ENCODE measurements around the gene UNC13A. TPM values are rescaled to one million over a fixed set of nuclear protein-coding genes. Genes with fewer than 3 reads are reported as not detected.
"Not testable (repeated sequence)": the region's sequence is repeated elsewhere in the genome, so short reads cannot be mapped to it uniquely, and the experiment has no call there.

The UNC13A gene
- total RNA-seq, 1 experiment from 2014 or later, result 41.1 TPM

DNA sequence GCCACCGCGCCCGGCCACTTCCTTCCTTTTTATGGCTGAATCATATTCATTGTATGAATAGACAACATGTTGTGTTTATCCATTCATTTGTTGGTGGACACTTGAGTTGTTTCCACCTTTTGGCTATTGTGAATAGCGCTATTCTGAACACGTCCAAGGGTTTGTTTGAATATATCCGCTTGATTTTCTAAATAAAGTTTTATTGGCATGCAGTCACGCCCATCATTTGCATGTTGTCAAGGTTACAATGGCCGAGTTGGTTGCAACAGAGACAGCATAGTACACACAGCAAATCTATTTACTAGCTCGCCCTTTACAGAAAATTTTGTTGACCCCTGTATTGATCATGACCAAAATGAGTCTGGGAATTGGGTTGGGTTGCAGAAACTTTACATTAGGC lies 89.2 kb downstream of the UNC13A start:
- no peak overlapping the region for H3K4me3 Mint-ChIP-seq
- peaks cover 19% of the 10 kb centered on the region for H3K27me3 Mint-ChIP-seq (ENCODE audit: low read depth)
- TF ChIP-seq, protein P1, sequence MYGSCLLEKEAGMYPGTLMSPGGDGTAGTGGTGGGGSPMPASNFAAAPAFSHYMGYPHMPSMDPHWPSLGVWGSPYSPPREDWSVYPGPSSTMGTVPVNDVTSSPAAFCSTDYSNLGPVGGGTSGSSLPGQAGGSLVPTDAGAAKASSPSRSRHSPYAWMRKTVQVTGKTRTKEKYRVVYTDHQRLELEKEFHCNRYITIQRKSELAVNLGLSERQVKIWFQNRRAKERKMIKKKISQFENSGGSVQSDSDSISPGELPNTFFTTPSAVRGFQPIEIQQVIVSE (CRISPR knock-in tag; IDR thresholded peaks at IDR 0.05; ENCODE audit: borderline replicate concordance), result no peak
- TF ChIP-seq, protein P2, sequence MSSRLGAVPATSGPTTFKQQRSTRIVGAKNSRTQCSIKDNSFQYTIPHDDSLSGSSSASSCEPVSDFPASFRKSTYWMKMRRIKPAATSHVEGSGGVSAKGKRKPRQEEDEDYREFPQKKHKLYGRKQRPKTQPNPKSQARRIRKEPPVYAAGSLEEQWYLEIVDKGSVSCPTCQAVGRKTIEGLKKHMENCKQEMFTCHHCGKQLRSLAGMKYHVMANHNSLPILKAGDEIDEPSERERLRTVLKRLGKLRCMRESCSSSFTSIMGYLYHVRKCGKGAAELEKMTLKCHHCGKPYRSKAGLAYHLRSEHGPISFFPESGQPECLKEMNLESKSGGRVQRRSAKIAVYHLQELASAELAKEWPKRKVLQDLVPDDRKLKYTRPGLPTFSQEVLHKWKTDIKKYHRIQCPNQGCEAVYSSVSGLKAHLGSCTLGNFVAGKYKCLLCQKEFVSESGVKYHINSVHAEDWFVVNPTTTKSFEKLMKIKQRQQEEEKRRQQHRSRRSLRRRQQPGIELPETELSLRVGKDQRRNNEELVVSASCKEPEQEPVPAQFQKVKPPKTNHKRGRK (CRISPR knock-in tag; IDR thresholded peaks at IDR 0.05; ENCODE audit: borderline replicate concordance), result no peak
- TF ChIP-seq, protein P3, sequence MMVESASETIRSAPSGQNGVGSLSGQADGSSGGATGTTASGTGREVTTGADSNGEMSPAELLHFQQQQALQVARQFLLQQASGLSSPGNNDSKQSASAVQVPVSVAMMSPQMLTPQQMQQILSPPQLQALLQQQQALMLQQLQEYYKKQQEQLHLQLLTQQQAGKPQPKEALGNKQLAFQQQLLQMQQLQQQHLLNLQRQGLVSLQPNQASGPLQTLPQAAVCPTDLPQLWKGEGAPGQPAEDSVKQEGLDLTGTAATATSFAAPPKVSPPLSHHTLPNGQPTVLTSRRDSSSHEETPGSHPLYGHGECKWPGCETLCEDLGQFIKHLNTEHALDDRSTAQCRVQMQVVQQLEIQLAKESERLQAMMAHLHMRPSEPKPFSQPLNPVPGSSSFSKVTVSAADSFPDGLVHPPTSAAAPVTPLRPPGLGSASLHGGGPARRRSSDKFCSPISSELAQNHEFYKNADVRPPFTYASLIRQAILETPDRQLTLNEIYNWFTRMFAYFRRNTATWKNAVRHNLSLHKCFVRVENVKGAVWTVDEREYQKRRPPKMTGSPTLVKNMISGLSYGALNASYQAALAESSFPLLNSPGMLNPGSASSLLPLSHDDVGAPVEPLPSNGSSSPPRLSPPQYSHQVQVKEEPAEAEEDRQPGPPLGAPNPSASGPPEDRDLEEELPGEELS (CRISPR knock-in tag; IDR thresholded peaks at IDR 0.05), result no peak
- TF ChIP-seq, protein P4, sequence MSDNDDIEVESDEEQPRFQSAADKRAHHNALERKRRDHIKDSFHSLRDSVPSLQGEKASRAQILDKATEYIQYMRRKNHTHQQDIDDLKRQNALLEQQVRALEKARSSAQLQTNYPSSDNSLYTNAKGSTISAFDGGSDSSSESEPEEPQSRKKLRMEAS (CRISPR knock-in tag; IDR thresholded peaks at IDR 0.05), result no peak
- no peak for TF ChIP-seq FOXP1 (CRISPR knock-in tag; IDR thresholded peaks at IDR 0.05; ENCODE audit: borderline replicate concordance)
- TF ChIP-seq, protein P5, sequence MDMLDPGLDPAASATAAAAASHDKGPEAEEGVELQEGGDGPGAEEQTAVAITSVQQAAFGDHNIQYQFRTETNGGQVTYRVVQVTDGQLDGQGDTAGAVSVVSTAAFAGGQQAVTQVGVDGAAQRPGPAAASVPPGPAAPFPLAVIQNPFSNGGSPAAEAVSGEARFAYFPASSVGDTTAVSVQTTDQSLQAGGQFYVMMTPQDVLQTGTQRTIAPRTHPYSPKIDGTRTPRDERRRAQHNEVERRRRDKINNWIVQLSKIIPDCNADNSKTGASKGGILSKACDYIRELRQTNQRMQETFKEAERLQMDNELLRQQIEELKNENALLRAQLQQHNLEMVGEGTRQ (CRISPR knock-in tag; IDR thresholded peaks at IDR 0.05), result no peak
- no peak for TF ChIP-seq IRF2 (CRISPR knock-in tag; IDR thresholded peaks at IDR 0.05; ENCODE audit: borderline replicate concordance, low read depth)
- TF ChIP-seq, protein P6, sequence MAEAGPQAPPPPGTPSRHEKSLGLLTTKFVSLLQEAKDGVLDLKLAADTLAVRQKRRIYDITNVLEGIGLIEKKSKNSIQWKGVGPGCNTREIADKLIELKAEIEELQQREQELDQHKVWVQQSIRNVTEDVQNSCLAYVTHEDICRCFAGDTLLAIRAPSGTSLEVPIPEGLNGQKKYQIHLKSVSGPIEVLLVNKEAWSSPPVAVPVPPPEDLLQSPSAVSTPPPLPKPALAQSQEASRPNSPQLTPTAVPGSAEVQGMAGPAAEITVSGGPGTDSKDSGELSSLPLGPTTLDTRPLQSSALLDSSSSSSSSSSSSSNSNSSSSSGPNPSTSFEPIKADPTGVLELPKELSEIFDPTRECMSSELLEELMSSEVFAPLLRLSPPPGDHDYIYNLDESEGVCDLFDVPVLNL (CRISPR knock-in tag; IDR thresholded peaks at IDR 0.05; ENCODE audit: borderline replicate concordance, low read depth), result no peak
- no peak for TF ChIP-seq NFE2L1 (CRISPR knock-in tag; IDR thresholded peaks at IDR 0.05)
- TF ChIP-seq, protein P7, sequence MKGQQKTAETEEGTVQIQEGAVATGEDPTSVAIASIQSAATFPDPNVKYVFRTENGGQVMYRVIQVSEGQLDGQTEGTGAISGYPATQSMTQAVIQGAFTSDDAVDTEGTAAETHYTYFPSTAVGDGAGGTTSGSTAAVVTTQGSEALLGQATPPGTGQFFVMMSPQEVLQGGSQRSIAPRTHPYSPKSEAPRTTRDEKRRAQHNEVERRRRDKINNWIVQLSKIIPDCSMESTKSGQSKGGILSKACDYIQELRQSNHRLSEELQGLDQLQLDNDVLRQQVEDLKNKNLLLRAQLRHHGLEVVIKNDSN (CRISPR knock-in tag; IDR thresholded peaks at IDR 0.05), result no peak
- no peak for TF ChIP-seq ZNF396 (CRISPR knock-in tag; IDR thresholded peaks at IDR 0.05; ENCODE audit: borderline replicate concordance)
- H3K9me3 Mint-ChIP-seq, result no peaks in the 10 kb centered on the region
- peaks cover 18% of the 10 kb centered on the region for H3K4me1 Mint-ChIP-seq
- POLR2A ChIA-PET, result no interaction called here
- DNase-seq (ENCODE audit: low spot score), result no peak
- ATAC-seq, result no peak
- H3K36me3 Mint-ChIP-seq, result no peaks in the 10 kb centered on the region
- no peak overlapping the region for H3K27ac Mint-ChIP-seq
- CTCF ChIA-PET, result interaction anchor here (1.5 kb wide), 1 partner anchor 23 kb away, joined by 5 read pairs; no protein-coding TSS in a partner anchor

DNA sequence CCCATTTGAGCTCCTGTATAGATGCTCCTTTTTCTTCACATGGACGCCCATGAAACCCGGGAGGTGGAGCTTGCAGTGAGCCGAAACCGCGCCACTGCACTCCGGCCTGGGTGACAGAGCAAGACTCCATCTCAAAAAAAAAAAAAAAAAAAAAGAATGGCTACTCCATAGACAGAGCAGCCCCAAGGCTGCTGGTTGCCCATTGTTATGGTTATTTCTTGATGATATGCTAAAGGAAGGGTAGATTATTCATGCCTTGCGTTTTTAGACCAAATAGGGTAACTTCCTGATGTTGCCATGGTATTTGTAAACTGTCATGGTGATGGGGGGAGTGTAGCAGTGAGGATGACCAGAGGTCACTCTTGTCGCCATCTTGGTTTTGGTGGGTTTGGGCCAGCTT lies 90.1 kb downstream of the UNC13A start:
- DNase-seq (ENCODE audit: low spot score); H3K9me3 Mint-ChIP-seq; H3K4me3 Mint-ChIP-seq; H3K27ac Mint-ChIP-seq; H3K36me3 Mint-ChIP-seq; POLR2A ChIA-PET: not testable (repeated sequence)
- peaks cover 13% of the 10 kb centered on the region for H3K27me3 Mint-ChIP-seq (ENCODE audit: low read depth)
- peaks cover 18% of the 10 kb centered on the region for H3K4me1 Mint-ChIP-seq
- peak; percentile 67 for ATAC-seq
- CTCF ChIA-PET, result interaction anchor here (1.2 kb wide), 1 partner anchor 8 kb away, joined by 4 read pairs; no protein-coding TSS in a partner anchor

DNA sequence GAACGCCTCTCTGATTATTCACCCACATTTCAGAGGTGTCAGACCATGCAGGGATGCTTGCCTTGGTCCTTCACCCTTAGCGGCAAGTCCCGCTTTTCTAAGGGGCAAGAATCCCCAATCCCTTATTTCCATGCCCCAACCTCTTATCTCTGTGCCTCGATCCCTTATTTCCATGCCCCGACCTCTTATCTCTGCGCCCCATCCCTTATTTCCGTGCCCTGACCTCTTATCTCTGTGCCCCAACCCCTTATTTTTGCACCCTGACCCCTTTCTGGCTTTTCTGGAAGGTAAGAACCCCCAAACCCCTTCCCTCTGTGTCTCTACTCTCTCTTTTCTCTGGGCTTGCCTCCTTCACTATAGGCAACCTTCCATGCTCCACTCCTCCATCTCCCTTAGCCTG lies 93.9 kb downstream of the UNC13A start:
- ATAC-seq, POLR2A ChIA-PET: not testable (repeated sequence)

More for the DNA sequence above, 93.9 kb downstream of the UNC13A start:
- not testable (repeated sequence) for H3K9me3 Mint-ChIP-seq; H3K4me1 Mint-ChIP-seq; DNase-seq (ENCODE audit: low spot score); H3K4me3 Mint-ChIP-seq; H3K27ac Mint-ChIP-seq; H3K36me3 Mint-ChIP-seq
- CTCF ChIA-PET, result interaction anchor here (0.9 to 1.8 kb wide), 3 partner anchors 12 to 14 kb away, joined by 3 to 5 read pairs (median 3); no protein-coding TSS in a partner anchor
- peaks cover 11% of the 10 kb centered on the region for H3K27me3 Mint-ChIP-seq (ENCODE audit: low read depth)

All from WTC11 (cell line).